Aorta (tissue), 5 donors: ENCODE data around the gene SERPINB1. TPM values are rescaled to one million over a fixed set of nuclear protein-coding genes. Genes with fewer than 3 reads are reported as not detected.
A peak's percentile ranks its signal among the peaks of the same experiment; 100 is the strongest.

Experiments used
- ATAC-seq: fragments of 200-7000 bp; cut with Tn5 transposase; one replicate; pipeline ENCODE4 v1.9.1; 2022; ENCODE audit warnings: moderate library complexity; ENCODE audit not compliant: low FRiP score
- DNase-seq, 2 donors: peaks; one replicate each; pipeline ENCODE4 v3.0.0-alpha.2; 2020
- H3K27ac ChIP-seq, 2 donors: one replicate each; pipeline ENCODE4 v1.5.1; 2013; ENCODE audit warnings: low read length in 2 of 2, mild to moderate bottlenecking in 2 of 2, moderate library complexity in 2 of 2, control low read depth in 1 of 2, inconsistent platforms in 1 of 2, low read depth in 1 of 2
- H3K27me3 ChIP-seq, 2 donors: one replicate each; pipeline ENCODE4 v1.6.1; 2013; ENCODE audit warnings: control low read depth in 1 of 2, low read length in 1 of 2, mild to moderate bottlenecking in 1 of 2, moderate library complexity in 1 of 2; ENCODE audit not compliant: insufficient read depth in 2 of 2, control insufficient read depth in 1 of 2
- H3K36me3 ChIP-seq, 2 donors: one replicate each; pipeline ENCODE4 v1.6.1; 2013; ENCODE audit warnings: control low read depth in 1 of 2, low read length in 1 of 2, mild to moderate bottlenecking in 1 of 2; ENCODE audit not compliant: insufficient read depth in 2 of 2, control insufficient read depth in 1 of 2
- H3K4me1 ChIP-seq, 2 donors: one replicate each; pipeline ENCODE4 v1.6.1; 2013; ENCODE audit warnings: low read length in 2 of 2, control low read depth in 1 of 2, mild to moderate bottlenecking in 1 of 2, moderate library complexity in 1 of 2; ENCODE audit not compliant: insufficient read depth in 2 of 2, control insufficient read depth in 1 of 2
- H3K4me3 ChIP-seq, 2 donors: one replicate each; pipeline ENCODE4 v1.5.1; 2013; ENCODE audit warnings: low read length in 2 of 2, control low read depth in 1 of 2, mild to moderate bottlenecking in 1 of 2
- H3K9me3 ChIP-seq: one replicate; pipeline ENCODE4 v1.6.1; 2013; ENCODE audit warnings: mild to moderate bottlenecking, low read length; ENCODE audit not compliant: control insufficient read depth
- WGBS, 2 donors: extraction: QIAGEN DNeasy Blood & Tissue Kit; methylation state at CpG; one replicate each; pipeline ENCODE4 v1.1.7; 2013; 5-methylcytosine and 5-hydroxymethylcytosine counted together
- intact Hi-C, 2 donors: fragments of 100-400 bp; cut with DNase I; formaldehyde crosslinking; loops; one replicate each; pipeline versions ENCODE4 v1.14.2 to v1.15.0; 2022
- polyA plus RNA-seq, 2 donors: library from polyadenylated mRNA; stranded (reverse); fragments of 200-250 nt; gene quantifications; one replicate each; pipeline ENCODE4 v1.2.3, GENCODE V29; 2013
- total RNA-seq, 2 donors: library from RNA; stranded (reverse); fragmentation: NEBNext Ultra II Directional; extraction: Animal tissue kit (Norgen Biotek cat#: 25700); gene quantifications; one replicate each; pipeline ENCODE4 v1.2.1, GENCODE V29; 2021
- donor health status: healthy with polysubstance abuse.
- donor health status: Bipolar disorder and iron deficiency.
- donor health status: DM: no; HTN: no; CAD: no.
- donor health status: DM: no; HTN: no; CAD: no.
- donor health status: DM: yes; HTN: yes; CAD: no.

The SERPINB1 gene
- total and polyA plus RNA-seq, 4 donors, result 30.2 to 59.5 (median 44.7) TPM

DNA sequence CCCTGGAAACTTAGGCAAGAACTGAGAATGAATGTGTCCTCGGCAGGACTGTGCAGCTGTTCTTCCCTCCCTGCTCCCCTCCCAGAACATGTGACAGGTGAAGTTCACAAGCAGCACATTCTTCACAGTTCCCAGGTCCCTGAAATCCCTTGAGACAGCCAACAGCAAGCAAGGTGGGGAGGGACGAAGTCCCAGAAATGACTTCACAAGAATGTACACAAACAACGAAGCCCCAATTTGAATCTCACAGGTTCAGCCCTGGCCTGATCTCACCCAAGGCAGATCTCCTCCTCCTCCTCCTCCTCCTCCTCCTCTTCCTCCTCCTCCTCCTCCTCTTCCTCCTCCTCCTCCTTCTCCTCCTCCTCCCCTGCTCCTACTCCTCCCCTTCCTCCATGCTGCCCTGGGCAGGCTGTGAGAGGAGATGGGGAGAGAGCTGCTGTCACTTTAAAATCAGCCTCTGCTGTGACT lies 44.1 kb downstream of the SERPINB1 start:
- no peak overlapping the region for H3K27ac ChIP-seq
- H3K4me3 ChIP-seq, result no peak overlapping the region
- no peaks in the 10 kb centered on the region for H3K4me1 ChIP-seq
- no peaks in the 10 kb centered on the region for H3K9me3 ChIP-seq
- 15 to 48% methylated on average over 3 of the region's 3 CpGs for WGBS, 2 donors
- DNase-seq (no peak), ATAC-seq (no peak)
- intact Hi-C loops, result no loop called here
- H3K36me3 ChIP-seq, result no peaks in the 10 kb centered on the region
- no peaks in the 10 kb centered on the region for H3K27me3 ChIP-seq

GRCh38 chr6:2796861-2797260 lies 44.8 kb downstream of the SERPINB1 start:
- WGBS, 2 donors, result 75 to 78% methylated on average over 6 of the region's 6 CpGs
- intact Hi-C loops, result no loop called here
- Histone ChIP-seq H3K27me3 (no peaks in the 10 kb centered on the region), H3K36me3 (no peaks in the 10 kb centered on the region), H3K4me3 (no peak overlapping the region), H3K4me1 (no peaks in the 10 kb centered on the region), H3K27ac (no peak overlapping the region), H3K9me3 (no peaks in the 10 kb centered on the region)
- DNase-seq (no peak), ATAC-seq (no peak)

DNA sequence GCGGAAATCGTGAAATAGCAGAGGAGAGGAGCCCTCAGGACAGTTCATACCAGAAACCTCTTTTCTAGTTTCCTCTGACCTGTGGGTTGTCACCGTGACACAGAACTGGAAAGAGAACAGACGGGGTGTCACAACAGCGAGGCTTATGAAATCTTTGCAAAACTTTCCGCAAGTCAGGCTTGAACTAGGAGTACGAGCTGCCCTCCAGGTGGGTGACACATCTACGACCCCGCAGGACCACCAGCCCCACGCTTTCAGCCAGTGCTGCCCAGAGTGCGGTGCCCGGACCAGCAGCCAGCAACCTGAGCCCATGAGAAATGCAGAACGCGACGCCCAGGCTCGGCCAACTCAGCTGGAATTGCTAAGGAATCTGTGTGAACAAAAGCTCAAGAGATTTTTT lies 45.7 kb downstream of the SERPINB1 start:
- no peaks in the 10 kb centered on the region for H3K27me3 ChIP-seq
- DNase-seq, result no peak
- H3K36me3 ChIP-seq, result no peaks in the 10 kb centered on the region
- 81 to 86% methylated on average over 16 of the region's 16 CpGs for WGBS, 2 donors
- H3K4me1 ChIP-seq, result no peaks in the 10 kb centered on the region
- ATAC-seq, result no peak
- H3K4me3 ChIP-seq, result no peak overlapping the region
- intact Hi-C loops, result loop anchor here in 1 of 2 donors (2.0 kb wide), 1 partner anchor 135 kb away; no protein-coding TSS in a partner anchor
- no peak overlapping the region for H3K27ac ChIP-seq
- H3K9me3 ChIP-seq, result no peaks in the 10 kb centered on the region

DNA sequence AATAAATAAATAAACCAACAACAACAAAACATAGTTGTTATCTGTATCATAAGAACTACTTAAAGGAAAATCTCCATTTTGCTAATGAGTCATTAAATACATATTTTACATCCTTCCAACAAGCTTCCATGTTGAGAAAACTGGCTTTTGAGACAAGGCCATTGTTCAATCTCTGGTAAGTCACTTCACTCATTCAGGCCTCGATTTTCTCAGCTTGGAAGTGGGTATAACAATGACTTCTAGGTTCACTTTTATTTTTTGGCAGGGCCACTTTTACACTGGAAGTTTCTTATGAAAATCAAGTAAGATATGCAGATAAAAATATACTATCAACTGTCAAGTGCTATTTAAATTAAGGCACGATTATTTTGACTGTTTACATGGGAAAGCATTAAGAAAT lies 46.5 kb downstream of the SERPINB1 start:
- H3K4me3 ChIP-seq, result no peak overlapping the region
- no peaks in the 10 kb centered on the region for H3K27me3 ChIP-seq
- no peak overlapping the region for H3K27ac ChIP-seq
- no peaks in the 10 kb centered on the region for H3K36me3 ChIP-seq
- H3K4me1 ChIP-seq, result peaks cover 0 to 2% of the 10 kb centered on the region in 2 donors
- DNase-seq (no peak), ATAC-seq (no peak)
- WGBS, 2 donors, result 65 to 69% methylated on average over 2 of the region's 2 CpGs
- intact Hi-C loops, result loop anchor here in 1 of 2 donors (2.0 kb wide), 1 partner anchor 136 kb away; no protein-coding TSS in a partner anchor
- no peaks in the 10 kb centered on the region for H3K9me3 ChIP-seq

- H3K27ac ChIP-seq, result no peak overlapping the region
- intact Hi-C loops, result loop anchor here (2.0 to 5.0 kb wide), 2 partner anchors 48 to 137 kb away; partner anchors contain the start of gene SERPINB1 (in 2 of the 2)
- no peaks in the 10 kb centered on the region for H3K9me3 ChIP-seq
- WGBS, 2 donors, result 83 to 89% methylated on average over 5 of the region's 5 CpGs
- peaks cover 0 to 2% of the 10 kb centered on the region in 2 donors for H3K4me1 ChIP-seq
- H3K36me3 ChIP-seq, result no peaks in the 10 kb centered on the region
- no peak for ATAC-seq
- no peaks in the 10 kb centered on the region for H3K27me3 ChIP-seq
- no peak for DNase-seq
- no peak overlapping the region for H3K4me3 ChIP-seq
Observed at GRCh38 chr6:2794171-2794730, 47.4 kb downstream of the SERPINB1 start.

DNA sequence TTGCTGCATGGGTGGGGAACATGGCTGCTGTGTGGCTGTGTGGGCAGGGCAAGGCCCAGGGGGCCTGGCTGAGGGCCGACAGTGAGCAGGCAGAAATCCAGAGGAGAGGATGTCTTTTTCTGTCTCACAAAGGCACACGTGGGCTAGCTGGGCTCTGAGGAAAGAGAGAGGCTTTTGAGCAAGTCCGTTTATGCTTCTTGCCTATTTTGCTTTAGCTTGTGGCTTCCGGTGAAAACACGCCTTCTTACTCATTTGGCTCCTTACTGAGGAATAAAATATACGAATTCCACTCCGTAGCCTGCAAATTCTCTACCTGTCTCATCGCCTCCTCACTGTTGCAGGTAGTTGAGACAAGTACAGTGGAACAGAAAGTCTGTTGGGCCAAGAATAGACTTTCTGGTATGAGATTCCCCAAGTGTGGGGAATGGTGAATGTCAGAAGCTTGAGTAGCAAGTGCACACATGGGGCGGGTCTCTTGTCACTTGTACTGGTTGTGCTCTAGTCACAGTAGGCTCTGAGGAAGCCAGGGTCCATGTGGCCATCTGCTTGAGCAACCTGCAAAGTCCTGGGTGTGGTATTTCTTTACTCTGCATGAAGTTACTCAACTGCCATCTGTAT lies 48.0 kb downstream of the SERPINB1 start:
- no peaks in the 10 kb centered on the region for H3K36me3 ChIP-seq
- intact Hi-C loops, result loop anchor here (2.0 to 5.0 kb wide), 2 partner anchors 49 to 137 kb away; partner anchors contain the start of gene SERPINB1 (in 2 of the 2)
- ATAC-seq (no peak), DNase-seq (no peak)
- H3K27ac ChIP-seq, result peak overlapping the region in 1 of 2 donors; percentile 3
- peaks cover 0 to 2% of the 10 kb centered on the region in 2 donors for H3K4me1 ChIP-seq
- H3K27me3 ChIP-seq, result no peaks in the 10 kb centered on the region
- H3K9me3 ChIP-seq, result no peaks in the 10 kb centered on the region
- 59 to 67% methylated on average over 9 of the region's 9 CpGs for WGBS, 2 donors
- no peak overlapping the region for H3K4me3 ChIP-seq

DNA sequence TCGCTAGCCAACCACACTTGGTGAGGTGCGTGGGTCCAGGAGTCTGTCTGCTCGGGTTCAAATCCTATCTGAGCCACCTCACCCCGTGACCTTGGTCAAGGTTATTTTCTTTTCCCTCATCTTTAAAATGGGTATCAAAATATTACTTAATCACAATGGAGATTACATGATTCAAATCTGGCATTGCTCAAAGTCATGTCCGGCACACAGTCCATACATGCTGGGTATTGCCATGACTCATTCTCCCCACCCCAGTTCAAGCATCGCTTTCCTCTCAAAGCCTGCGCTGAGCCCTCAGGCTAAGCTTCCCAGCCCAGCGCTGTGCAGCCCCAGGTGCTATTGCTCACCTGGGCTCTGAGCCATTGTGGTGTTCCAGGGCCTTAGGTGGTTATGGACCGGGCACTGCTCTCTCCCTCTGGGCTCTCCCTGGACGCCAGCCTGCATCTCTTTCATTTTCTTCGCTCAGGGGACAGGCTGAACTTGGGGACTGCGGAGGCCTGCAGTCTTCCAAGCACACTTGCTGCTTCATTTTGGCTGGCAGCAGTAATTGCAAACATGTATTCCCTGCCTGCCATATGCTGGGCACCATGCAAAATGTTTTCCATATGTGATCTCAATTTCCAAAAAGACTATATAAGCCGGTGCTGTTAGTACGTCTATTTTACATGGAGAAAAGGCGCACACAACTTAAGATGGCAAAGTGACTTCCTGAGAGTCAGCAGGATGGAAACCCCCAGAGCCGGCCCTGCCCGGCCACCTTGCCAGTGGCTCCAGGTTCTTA lies 49.1 kb downstream of the SERPINB1 start:
- DNase-seq (no peak), ATAC-seq (no peak)
- Histone ChIP-seq H3K27me3 (no peaks in the 10 kb centered on the region), H3K4me1 (peaks cover 0 to 2% of the 10 kb centered on the region in 2 donors), H3K9me3 (no peaks in the 10 kb centered on the region), H3K36me3 (no peaks in the 10 kb centered on the region), H3K27ac (peak overlapping the region in 1 of 2 donors; percentile 11), H3K4me3 (no peak overlapping the region)
- intact Hi-C loops, result loop anchor here (5.0 kb wide), 1 partner anchor 50 kb away; the partner anchor contains the start of gene SERPINB1 (in 2 of the 2)
- 84 to 86% methylated on average over 17 of the region's 17 CpGs for WGBS, 2 donors

DNA sequence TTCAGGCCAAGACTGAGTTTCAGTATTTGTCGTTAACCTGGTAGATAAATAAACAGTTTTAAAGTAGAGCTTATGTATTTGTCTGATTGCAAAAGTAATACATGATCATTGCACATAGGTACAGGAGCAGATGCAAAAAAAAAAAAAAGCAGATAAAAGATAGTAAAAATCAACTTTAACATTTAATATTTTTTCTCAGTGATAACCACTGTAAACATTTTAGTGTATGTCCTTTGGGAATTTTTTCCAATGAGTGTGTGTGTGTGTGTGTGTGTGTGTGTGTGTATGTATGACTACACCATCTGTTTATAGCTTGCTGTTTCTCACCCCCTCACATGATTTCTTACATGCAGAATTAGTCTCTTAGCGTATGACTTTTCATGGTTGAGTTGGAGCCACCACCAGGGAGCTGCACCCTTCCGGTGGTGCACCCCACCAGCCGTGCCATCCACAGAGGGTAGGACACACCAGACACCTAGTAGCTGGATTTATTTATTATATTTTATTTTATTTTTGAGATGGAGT lies 50.2 kb downstream of the SERPINB1 start:
- H3K4me3 ChIP-seq, result no peak overlapping the region
- peak overlapping the region in 1 of 2 donors; percentile 72 for H3K27ac ChIP-seq
- peaks cover 0 to 2% of the 10 kb centered on the region in 2 donors for H3K4me1 ChIP-seq
- intact Hi-C loops, result loop anchor here (5.0 kb wide), 1 partner anchor 51 kb away; the partner anchor contains the start of gene SERPINB1 (in 2 of the 2)
- H3K9me3 ChIP-seq, result no peaks in the 10 kb centered on the region
- 40 to 47% methylated on average over 4 of the region's 4 CpGs for WGBS, 2 donors
- H3K36me3 ChIP-seq, result no peaks in the 10 kb centered on the region
- no peak for DNase-seq
- H3K27me3 ChIP-seq, result no peaks in the 10 kb centered on the region
- ATAC-seq, result no peak
